Measurements from ENCODE around the gene PTPRN2. TPM values are rescaled to one million over a fixed set of nuclear protein-coding genes. Genes with fewer than 3 reads are reported as not detected.
A peak's percentile ranks its signal among the peaks of the same experiment; 100 is the strongest.

PTPRN2 gene
- total RNA-seq, 1 experiment from 2014 or later = 2.1 TPM

DNA sequence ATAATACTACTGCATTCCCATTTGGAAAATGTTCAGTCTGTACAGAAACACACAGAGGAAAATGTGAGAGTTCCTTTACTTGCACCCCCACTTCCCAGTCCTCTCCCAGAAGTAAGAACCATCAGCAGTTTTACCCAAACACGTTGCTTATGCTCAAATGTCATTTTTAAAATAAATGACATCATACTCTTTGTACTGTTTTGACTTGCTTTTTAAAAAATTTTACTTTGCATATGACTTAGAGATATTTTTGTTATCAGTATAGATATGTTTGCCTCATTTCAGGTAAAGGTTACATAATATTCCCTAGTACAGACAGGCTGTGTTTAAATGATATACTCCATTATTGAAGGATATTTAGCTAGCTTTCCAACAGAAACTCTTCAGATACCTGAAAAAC, 13.5 kb upstream of the PTPRN2 start:
- ChIA-PET RAD21 (ENCODE audit: low non-redundant PET in 1 of 2, low total read pairs in 2 of 2, uncharacterized antibody in 2 of 2, unreplicated experiment in 2 of 2) (no interaction called here), POLR2A (no interaction called here), CTCF (no interaction called here)
- DNase-seq (ENCODE audit: low read depth, low spot score) (no peak), ATAC-seq (no peak)
- Histone ChIP-seq H3K9ac (ENCODE audit: low read length) (no peak overlapping the region), H3K4me3 (replicated peaks in 1 of 2; ENCODE audit: low read depth in 1 of 2, low read length in 2 of 2) (no peak overlapping the region), H3K27ac (ENCODE audit: low read depth, low read length) (no peak overlapping the region), H4K20me1 (ENCODE audit: insufficient read depth) (no peaks in the 10 kb centered on the region), H3K9me3 (ENCODE audit: control insufficient read depth in 1 of 2, insufficient read depth in 1 of 2, low read depth in 1 of 2, low read length in 2 of 2) (no peaks in the 10 kb centered on the region), H3K79me2 (ENCODE audit: insufficient read depth, low read length) (no peaks in the 10 kb centered on the region), H3K4me2 (ENCODE audit: low read length) (no peak overlapping the region), H3K9me2 (ENCODE audit: insufficient read depth) (no peaks in the 10 kb centered on the region), H3K36me3 (ENCODE audit: control insufficient read depth in 1 of 2, insufficient read depth in 2 of 2, low read length in 2 of 2) (no peaks in the 10 kb centered on the region; a peak in 1 of 4 replicates), H2AFZ (ENCODE audit: low read depth, low read length, poor library complexity, severe bottlenecking) (no peak overlapping the region), H3K27me3 (ENCODE audit: insufficient read depth, low read length) (no peaks in the 10 kb centered on the region), H3K4me1 (ENCODE audit: control insufficient read depth in 1 of 2, insufficient read depth in 2 of 2, low read length in 2 of 2) (no peaks in the 10 kb centered on the region)
- intact Hi-C loops (cut with micrococcal nuclease) = no loop called here
- no TSS peak for BruUV-seq (replicated peaks)
- TF ChIP-seq FOSL1 (IDR thresholded peaks at IDR 0.05; ENCODE audit: low read depth) (no peak), ELF1 (IDR thresholded peaks at IDR 0.05; ENCODE audit: borderline replicate concordance, low read depth) (no peak), EGR1 (IDR thresholded peaks at IDR 0.05; ENCODE audit: low read depth) (no peak), POLR2AphosphoS5 (IDR thresholded peaks at IDR 0.05; ENCODE audit: low read depth, low read length) (no peak)
- TF ChIP-seq, protein P1, sequence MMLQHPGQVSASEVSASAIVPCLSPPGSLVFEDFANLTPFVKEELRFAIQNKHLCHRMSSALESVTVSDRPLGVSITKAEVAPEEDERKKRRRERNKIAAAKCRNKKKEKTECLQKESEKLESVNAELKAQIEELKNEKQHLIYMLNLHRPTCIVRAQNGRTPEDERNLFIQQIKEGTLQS (IDR thresholded peaks at IDR 0.05) = no peak

DNA sequence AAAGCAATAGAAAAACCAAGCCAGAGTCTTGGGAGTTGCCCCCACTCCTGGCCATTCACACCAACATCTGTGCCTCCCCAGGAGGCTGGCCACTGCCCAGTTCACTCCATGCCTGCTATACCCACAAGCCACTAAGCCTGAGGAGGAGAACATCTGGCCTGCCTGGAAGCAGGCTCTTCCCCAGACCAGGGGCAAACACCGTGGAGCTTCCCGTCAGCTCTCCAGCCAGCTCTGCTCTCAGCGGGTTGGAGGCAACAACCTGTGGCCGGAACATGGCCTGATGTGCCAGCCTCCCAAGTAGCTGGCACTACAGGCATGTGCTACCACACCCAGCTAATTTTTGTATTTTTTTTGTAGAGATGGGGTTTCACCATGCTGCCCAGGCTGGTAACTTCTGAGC, 9.1 kb upstream of the PTPRN2 start:
- Histone ChIP-seq H3K9ac (ENCODE audit: low read length) (no peak overlapping the region), H3K9me2 (ENCODE audit: insufficient read depth) (no peaks in the 10 kb centered on the region), H4K20me1 (ENCODE audit: insufficient read depth) (no peaks in the 10 kb centered on the region), H3K9me3 (ENCODE audit: control insufficient read depth in 1 of 2, insufficient read depth in 1 of 2, low read depth in 1 of 2, low read length in 2 of 2) (peaks cover 0 to 3% of the 10 kb centered on the region in 2 experiments; a peak in 2 of 4 replicates), H3K4me2 (ENCODE audit: low read length) (no peak overlapping the region), H3K79me2 (ENCODE audit: insufficient read depth, low read length) (no peaks in the 10 kb centered on the region), H3K4me1 (ENCODE audit: control insufficient read depth in 1 of 2, insufficient read depth in 2 of 2, low read length in 2 of 2) (no peaks in the 10 kb centered on the region), H3K27me3 (ENCODE audit: insufficient read depth, low read length) (no peaks in the 10 kb centered on the region; the same call in 1 of the 2 replicates), H2AFZ (ENCODE audit: low read depth, low read length, poor library complexity, severe bottlenecking) (no peak overlapping the region), H3K27ac (ENCODE audit: low read depth, low read length) (no peak overlapping the region), H3K36me3 (ENCODE audit: control insufficient read depth in 1 of 2, insufficient read depth in 2 of 2, low read length in 2 of 2) (no peaks in the 10 kb centered on the region), H3K4me3 (replicated peaks in 1 of 2; ENCODE audit: low read depth in 1 of 2, low read length in 2 of 2) (no peak overlapping the region)
- intact Hi-C loops (cut with micrococcal nuclease) = no loop called here
- ATAC-seq (peak; percentile 25; the same call in 1 of the 2 replicates), DNase-seq (ENCODE audit: low read depth, low spot score) (no peak)
- no TSS peak for BruUV-seq (replicated peaks)
- TF ChIP-seq ELF1 (IDR thresholded peaks at IDR 0.05; ENCODE audit: borderline replicate concordance, low read depth) = no peak
- TF ChIP-seq EGR1 (IDR thresholded peaks at IDR 0.05; ENCODE audit: low read depth) = no peak
- TF ChIP-seq EZH2phosphoT487 (IDR thresholded peaks at IDR 0.05; ENCODE audit: borderline replicate concordance) = no peak
- RAD21 ChIA-PET (ENCODE audit: low non-redundant PET in 1 of 2, low total read pairs in 2 of 2, uncharacterized antibody in 2 of 2, unreplicated experiment in 2 of 2) = no interaction called here
- CTCF ChIA-PET = no interaction called here
- POLR2A ChIA-PET = no interaction called here
